ENCODE results near the gene CCL5. TPM values are rescaled to one million over a fixed set of nuclear protein-coding genes. Genes with fewer than 3 reads are reported as not detected.

Gene CCL5
- total RNA-seq, 2 experiments from 2014 or later = 482 to 491 TPM

GRCh38 chr17:35825206-35825605 is 55.0 kb downstream of the CCL5 start:
- Mint-ChIP-seq H3K9me3 (no peaks in the 10 kb centered on the region), H3K36me3 (ENCODE audit: low read depth) (peaks cover 68% of the 10 kb centered on the region), H3K4me1 (peaks cover 4% of the 10 kb centered on the region), H3K4me3 (no peak overlapping the region), H3K27me3 (no peaks in the 10 kb centered on the region), H3K27ac (no peak overlapping the region)
- POLR2A ChIA-PET = no interaction called here
- CTCF ChIA-PET = no interaction called here
- DNase-seq = no peak

Other genes with a start within 250 kb of the CCL5 start
- gene RASL10B, start 148.7 kb downstream of the CCL5 start, total RNA-seq = under 1 TPM; 0.08 to 0.33 TPM
- not detected for gene GAS2L2, start 127.1 kb downstream of the CCL5 start, total RNA-seq
- not detected for gene C17orf50, start 119.5 kb downstream of the CCL5 start, total RNA-seq
- not detected for gene MMP28, start 84.7 kb downstream of the CCL5 start, total RNA-seq
- gene TAF15, start 70.9 kb downstream of the CCL5 start, total RNA-seq = 100 to 1,000 TPM; 244 to 252 TPM
- 1 to 10 TPM; 2.3 to 3.1 TPM for gene HEATR9, start 11.5 kb downstream of the CCL5 start, total RNA-seq
- 10 to 100 TPM; 14.4 to 16.9 TPM for gene RDM1, start 50.4 kb upstream of the CCL5 start, total RNA-seq
- not detected for gene LYZL6, start 63.4 kb upstream of the CCL5 start, total RNA-seq
- gene CCL16, start 101.1 kb upstream of the CCL5 start, total RNA-seq = not detected
- not detected for gene CCL14, start 106.4 kb upstream of the CCL5 start, total RNA-seq
- not detected for gene CCL15, start 121.2 kb upstream of the CCL5 start, total RNA-seq
- under 1 TPM in 1 of 2 experiments, not detected in 1; 0.48 TPM for gene CCL23, start 137.6 kb upstream of the CCL5 start, total RNA-seq
- not detected for gene CCL18, start 183.9 kb upstream of the CCL5 start, total RNA-seq
- gene CCL3, start 209.8 kb upstream of the CCL5 start, total RNA-seq = 100 to 1,000 TPM; 106 to 112 TPM
- gene CCL4, start 223.5 kb upstream of the CCL5 start, total RNA-seq = 10 to 100 TPM; 46.8 to 50.4 TPM

Measured in activated CD4-positive, alpha-beta memory T cell treated with anti-CD3 and anti-CD28 coated beads, Interleukin-2, amount 10 ng/mL, durations not matched to agents 7 days and 5 days (primary cell).